MM.1S (cell line): ENCODE data around the gene GRIK1.

Experiments used
- CTCF ChIP-seq: fragments of 300-600 bp; sonication (generic); IDR thresholded peaks from 2 replicates; pipeline ENCODE4 v1.5.1; 2016; ENCODE audit warnings: antibody characterized with exemption, low read length, mixed read lengths
- EZH2 ChIP-seq: fragments of 300-600 bp; sonication (generic); optimal IDR thresholded peaks from 2 replicates; pipeline ENCODE3; 2017; ENCODE audit warnings: low read depth, mild to moderate bottlenecking, antibody characterized with exemption, low read length, mixed read lengths

DNA sequence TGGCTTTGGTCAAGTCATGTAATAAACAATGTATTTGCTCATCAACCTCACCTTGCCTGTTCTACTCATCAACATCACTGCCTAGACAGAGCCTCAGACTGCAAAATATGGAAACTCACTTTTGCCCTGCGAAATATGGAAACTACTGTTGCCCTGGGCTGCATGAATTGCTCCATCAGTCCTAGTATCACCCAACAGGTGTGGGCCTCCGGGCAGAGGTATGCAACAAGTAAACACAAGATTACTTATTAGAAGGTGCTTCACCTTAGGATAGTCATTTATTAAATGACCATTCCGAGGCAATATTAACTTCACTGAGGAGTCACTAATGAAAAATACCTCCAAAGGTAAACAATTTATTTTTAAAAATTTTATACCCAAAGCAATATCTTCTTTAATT lies 354.3 kb downstream of the GRIK1 start:
- no peak for TF ChIP-seq CTCF
- no peak for TF ChIP-seq EZH2
